HCT116 (cell line): ENCODE measurements around the gene IL1RAPL1. TPM values are rescaled to one million over a fixed set of nuclear protein-coding genes. Genes with fewer than 3 reads are reported as not detected.

Experiments used
- ATAC-seq: fragments of 200-7000 bp; cut with Tn5 transposase; 2 replicates; pipeline ENCODE4 v1.9.1; 2020; ENCODE audit warnings: mild to moderate bottlenecking, moderate library complexity
- BruUV-seq: library from RNA; stranded (reverse); fragments of 400-500 nt; replicated peaks from 2 replicates; lab custom pipeline; 2021; lab: Mats Ljungman, UMichigan
- CTCF ChIA-PET: fragments of 300-600 bp; sonication (Branson Sonifier 250); formaldehyde crosslinking; loops from one replicate; lab custom pipeline; 2021; ENCODE audit warnings: antibody characterized with exemption; lab: Charles Lee
- POLR2A ChIA-PET: fragments of 300-600, 350-600 bp; sonication (Branson Sonifier 250); formaldehyde crosslinking; loops from one replicate; lab custom pipeline; 2021; ENCODE audit warnings: antibody characterized with exemption; lab: Charles Lee
- RAD21 ChIA-PET, 2 experiments: fragments of 300-600 bp; sonication (Branson Sonifier 250); formaldehyde crosslinking; loops; one replicate each; lab custom pipeline; 2023; ENCODE audit warnings: low total read pairs in 2 of 2; ENCODE audit not compliant: uncharacterized antibody in 2 of 2, unreplicated experiment in 2 of 2, low non-redundant PET in 1 of 2; lab: Charles Lee
- DNase-seq: peaks from one replicate; pipeline ENCODE4 v3.0.0-alpha.2; 2010; ENCODE audit warnings: low read depth, low spot score
- H2AFZ ChIP-seq: fragments of 200-600 bp; shearing (Covaris generic), sonication (generic); 2 replicates; pipeline ENCODE4 v1.6.1; 2017; ENCODE audit warnings: low read depth, mixed run types, mixed read lengths, antibody characterized with exemption, low read length; ENCODE audit not compliant: poor library complexity, severe bottlenecking
- H3K27ac ChIP-seq: 2 replicates; pipeline ENCODE4 v1.5.1; 2012; ENCODE audit warnings: low read depth, low read length
- H3K27me3 ChIP-seq: fragments of 200-600 bp; sonication (generic); 2 replicates; pipeline ENCODE4 v1.6.1; 2016; ENCODE audit warnings: mixed run types, low read length, mixed read lengths; ENCODE audit not compliant: insufficient read depth
- H3K36me3 ChIP-seq, 2 experiments: fragments of 200-500 bp in 1 of 2; fragments of 200-600 bp in 1 of 2; sonication (Bioruptor generic) in 1 of 2; sonication (generic) in 1 of 2; 2 replicates each; pipeline versions ENCODE4 v1.5.1 to v1.6.1; 2014 to 2016; ENCODE audit warnings: low read length in 2 of 2, inconsistent platforms in 1 of 2, mixed read lengths in 1 of 2, mixed run types in 1 of 2; ENCODE audit not compliant: insufficient read depth in 2 of 2, control insufficient read depth in 1 of 2
- H3K4me1 ChIP-seq, 2 experiments: fragments of 200-600 bp in 1 of 2; sonication (generic) in 1 of 2; 2 replicates each; pipeline versions ENCODE4 v1.5.1 to v1.6.1; 2012 to 2017; ENCODE audit warnings: low read length in 2 of 2, inconsistent platforms in 1 of 2, mild to moderate bottlenecking in 1 of 2, mixed read lengths in 1 of 2, mixed run types in 1 of 2, moderate library complexity in 1 of 2; ENCODE audit not compliant: insufficient read depth in 2 of 2, control insufficient read depth in 1 of 2
- H3K4me2 ChIP-seq: fragments of 200-600 bp; sonication (generic); 2 replicates; pipeline ENCODE4 v1.6.1; 2017; ENCODE audit warnings: mixed run types, low read length, mixed read lengths
- H3K4me3 ChIP-seq, 2 experiments: fragments of 200-600 bp in 1 of 2; sonication (generic) in 1 of 2; replicated peaks in 1 of 2; 2 replicates each; pipeline ENCODE4 v1.5.1; 2011 to 2016; ENCODE audit warnings: low read length in 2 of 2, control low read depth in 1 of 2, low read depth in 1 of 2, mild to moderate bottlenecking in 1 of 2, mixed read lengths in 1 of 2, mixed run types in 1 of 2
- H3K79me2 ChIP-seq: fragments of 200-600 bp; sonication (generic); 2 replicates; pipeline ENCODE4 v1.6.1; 2017; ENCODE audit warnings: mild to moderate bottlenecking, mixed run types, low read length, moderate library complexity, mixed read lengths; ENCODE audit not compliant: insufficient read depth
- H3K9ac ChIP-seq: fragments of 200-600 bp; sonication (generic); 2 replicates; pipeline ENCODE4 v1.6.1; 2016; ENCODE audit warnings: low read length, mixed read lengths
- H3K9me2 ChIP-seq: fragments of 200-600 bp; sonication (generic), shearing (Covaris generic); 2 replicates; pipeline ENCODE4 v1.6.1; 2017; ENCODE audit warnings: mixed run types, mild to moderate bottlenecking, moderate library complexity; ENCODE audit not compliant: insufficient read depth
- H3K9me3 ChIP-seq, 2 experiments: fragments of 200-500 bp in 1 of 2; fragments of 200-600 bp in 1 of 2; sonication (Bioruptor generic) in 1 of 2; sonication (generic) in 1 of 2; 2 replicates each; pipeline ENCODE4 v1.6.1; 2014 to 2017; ENCODE audit warnings: low read length in 2 of 2, mixed read lengths in 2 of 2, inconsistent platforms in 1 of 2, low read depth in 1 of 2, mild to moderate bottlenecking in 1 of 2, mixed run types in 1 of 2, moderate library complexity in 1 of 2; ENCODE audit not compliant: control insufficient read depth in 1 of 2, insufficient read depth in 1 of 2
- H4K20me1 ChIP-seq: fragments of 200-600 bp; sonication (generic), shearing (Covaris generic); 2 replicates; pipeline ENCODE4 v1.6.1; 2017; ENCODE audit warnings: mixed run types, mild to moderate bottlenecking, moderate library complexity; ENCODE audit not compliant: insufficient read depth
- ATF3 ChIP-seq: IDR thresholded peaks from 2 replicates; pipeline ENCODE4 v1.6.1; 2012
- CBX3 ChIP-seq: IDR thresholded peaks from 2 replicates; pipeline ENCODE4 v1.6.1; 2012; ENCODE audit warnings: low read depth
- CEBPB ChIP-seq: IDR thresholded peaks from 2 replicates; pipeline ENCODE4 v1.6.1; 2012; ENCODE audit warnings: low read depth
- EGR1 ChIP-seq: IDR thresholded peaks from 2 replicates; pipeline ENCODE4 v1.6.1; 2012; ENCODE audit warnings: low read depth
- ELF1 ChIP-seq: IDR thresholded peaks from 2 replicates; pipeline ENCODE4 v1.6.1; 2012; ENCODE audit warnings: low read depth, borderline replicate concordance
- EZH2 ChIP-seq: fragments of 200-600 bp; sonication (generic); IDR thresholded peaks from 2 replicates; pipeline ENCODE4 v1.6.1; 2017; ENCODE audit warnings: antibody characterized with exemption, mixed run types
- FOSL1 ChIP-seq: IDR thresholded peaks from 2 replicates; pipeline ENCODE4 v1.6.1; 2012; ENCODE audit warnings: low read depth
- JUND ChIP-seq: IDR thresholded peaks from 2 replicates; pipeline ENCODE4 v1.6.1; 2012
- POLR2A ChIP-seq: IDR thresholded peaks from 2 replicates; pipeline ENCODE4 v1.7.0; 2011; ENCODE audit warnings: borderline replicate concordance; ENCODE audit not compliant: insufficient read depth, insufficient read length; ENCODE audit errors: extremely low read depth
- POLR2AphosphoS5 ChIP-seq: IDR thresholded peaks from 2 replicates; pipeline ENCODE4 v1.6.1; 2011; ENCODE audit warnings: mild to moderate bottlenecking, low read depth, low read length, moderate library complexity
- RAD21 ChIP-seq: IDR thresholded peaks from 2 replicates; pipeline ENCODE4 v1.6.1; 2012; ENCODE audit warnings: low read depth, mild to moderate bottlenecking
- REST ChIP-seq: IDR thresholded peaks from 2 replicates; pipeline ENCODE4 v1.6.1; 2012; ENCODE audit warnings: low read depth
- SIN3A ChIP-seq: IDR thresholded peaks from 2 replicates; pipeline ENCODE4 v1.6.1; 2012; ENCODE audit warnings: low read depth
- SP1 ChIP-seq: IDR thresholded peaks from 2 replicates; pipeline ENCODE4 v1.6.1; 2012; ENCODE audit warnings: low read depth
- SRF ChIP-seq: IDR thresholded peaks from 2 replicates; pipeline ENCODE4 v1.6.1; 2012; ENCODE audit warnings: low read depth
- TCF7L2 ChIP-seq: IDR thresholded peaks from 2 replicates; pipeline ENCODE4 v1.7.0; 2011; ENCODE audit warnings: borderline replicate concordance, inconsistent platforms; ENCODE audit not compliant: insufficient read depth, insufficient read length; ENCODE audit errors: extremely low read depth
- YY1 ChIP-seq: IDR thresholded peaks from 2 replicates; pipeline ENCODE4 v1.6.1; 2011; ENCODE audit warnings: low read length, low read depth, moderate library complexity, mild to moderate bottlenecking; ENCODE audit not compliant: insufficient replicate concordance; ENCODE audit errors: extremely low read depth
- ZFX ChIP-seq: fragments of 450-650 bp; IDR thresholded peaks from 2 replicates; pipeline ENCODE4 v1.6.1; 2017
- ZNF274 ChIP-seq: fragments of 200-500 bp; sonication (Bioruptor generic); IDR thresholded peaks from 2 replicates; pipeline ENCODE4 v1.6.1; 2014; ENCODE audit warnings: mild to moderate bottlenecking, low read depth, low read length, inconsistent platforms
- intact Hi-C: fragments of 100-400 bp; cut with micrococcal nuclease; formaldehyde crosslinking; loops from 2 replicates; pipeline ENCODE4 v1.10.0; 2022
- total RNA-seq: library from RNA; stranded (reverse); gene quantifications from one replicate; pipeline ENCODE4 v1.2.1, GENCODE V29; 2021; ENCODE audit not compliant: unreplicated experiment
- TF ChIP-seq, protein P1 (sequence below): IDR thresholded peaks from 2 replicates; pipeline ENCODE4 v1.6.1; 2012

IL1RAPL1 gene
- total RNA-seq, 1 experiment from 2014 or later: 2.8 TPM

- no TSS peak for BruUV-seq
- Histone ChIP-seq H3K4me3 (no peak overlapping the region), H3K4me1 (peaks cover 0 to 4% of the 10 kb centered on the region in 2 experiments; a peak in 2 of 4 replicates), H3K9ac (no peak overlapping the region), H3K27ac (no peak overlapping the region), H2AFZ (no peak overlapping the region), H3K27me3 (no peaks in the 10 kb centered on the region), H3K4me2 (no peak overlapping the region), H3K9me2 (no peaks in the 10 kb centered on the region), H3K79me2 (no peaks in the 10 kb centered on the region), H3K36me3 (no peaks in the 10 kb centered on the region), H4K20me1 (no peaks in the 10 kb centered on the region), H3K9me3 (no peaks in the 10 kb centered on the region)
- ChIA-PET POLR2A (no interaction called here), CTCF (no interaction called here), RAD21 (no interaction called here)
- no peak for ATAC-seq
- no peak for TF ChIP-seq RAD21
- TF ChIP-seq EGR1: no peak
- TF ChIP-seq POLR2AphosphoS5: no peak
- no peak for TF ChIP-seq ZNF274
- TF ChIP-seq SIN3A: no peak
- no peak for TF ChIP-seq ATF3
- TF ChIP-seq POLR2A: no peak
- no peak for TF ChIP-seq CBX3
- TF ChIP-seq SRF: no peak
- TF ChIP-seq ZFX: no peak
- TF ChIP-seq CEBPB: no peak
- no peak for TF ChIP-seq FOSL1
- TF ChIP-seq ELF1: no peak
- no peak for TF ChIP-seq SP1
- TF ChIP-seq YY1: no peak
- no peak for TF ChIP-seq JUND
- TF ChIP-seq REST: no peak
- no peak for TF ChIP-seq TCF7L2
- TF ChIP-seq, protein P1, sequence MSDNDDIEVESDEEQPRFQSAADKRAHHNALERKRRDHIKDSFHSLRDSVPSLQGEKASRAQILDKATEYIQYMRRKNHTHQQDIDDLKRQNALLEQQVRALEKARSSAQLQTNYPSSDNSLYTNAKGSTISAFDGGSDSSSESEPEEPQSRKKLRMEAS: no peak
- no peak for TF ChIP-seq EZH2
- no peak for DNase-seq
- intact Hi-C loops: no loop called here
Observed at GRCh38 chrX:28756647-28757046, 169.4 kb downstream of the IL1RAPL1 start.
